GM20431 (cell line): ENCODE results near the gene XRN2.

Experiments
- in situ Hi-C: fragments of 300-500 bp; cut with MseI, MboI; formaldehyde crosslinking; loops from one replicate; pipeline ENCODE4 v1.15.0; 2020; ENCODE audit warnings: low sequenced_read_pairs; ENCODE audit not compliant: unreplicated experiment

Gene XRN2, protein sequence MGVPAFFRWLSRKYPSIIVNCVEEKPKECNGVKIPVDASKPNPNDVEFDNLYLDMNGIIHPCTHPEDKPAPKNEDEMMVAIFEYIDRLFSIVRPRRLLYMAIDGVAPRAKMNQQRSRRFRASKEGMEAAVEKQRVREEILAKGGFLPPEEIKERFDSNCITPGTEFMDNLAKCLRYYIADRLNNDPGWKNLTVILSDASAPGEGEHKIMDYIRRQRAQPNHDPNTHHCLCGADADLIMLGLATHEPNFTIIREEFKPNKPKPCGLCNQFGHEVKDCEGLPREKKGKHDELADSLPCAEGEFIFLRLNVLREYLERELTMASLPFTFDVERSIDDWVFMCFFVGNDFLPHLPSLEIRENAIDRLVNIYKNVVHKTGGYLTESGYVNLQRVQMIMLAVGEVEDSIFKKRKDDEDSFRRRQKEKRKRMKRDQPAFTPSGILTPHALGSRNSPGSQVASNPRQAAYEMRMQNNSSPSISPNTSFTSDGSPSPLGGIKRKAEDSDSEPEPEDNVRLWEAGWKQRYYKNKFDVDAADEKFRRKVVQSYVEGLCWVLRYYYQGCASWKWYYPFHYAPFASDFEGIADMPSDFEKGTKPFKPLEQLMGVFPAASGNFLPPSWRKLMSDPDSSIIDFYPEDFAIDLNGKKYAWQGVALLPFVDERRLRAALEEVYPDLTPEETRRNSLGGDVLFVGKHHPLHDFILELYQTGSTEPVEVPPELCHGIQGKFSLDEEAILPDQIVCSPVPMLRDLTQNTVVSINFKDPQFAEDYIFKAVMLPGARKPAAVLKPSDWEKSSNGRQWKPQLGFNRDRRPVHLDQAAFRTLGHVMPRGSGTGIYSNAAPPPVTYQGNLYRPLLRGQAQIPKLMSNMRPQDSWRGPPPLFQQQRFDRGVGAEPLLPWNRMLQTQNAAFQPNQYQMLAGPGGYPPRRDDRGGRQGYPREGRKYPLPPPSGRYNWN

DNA sequence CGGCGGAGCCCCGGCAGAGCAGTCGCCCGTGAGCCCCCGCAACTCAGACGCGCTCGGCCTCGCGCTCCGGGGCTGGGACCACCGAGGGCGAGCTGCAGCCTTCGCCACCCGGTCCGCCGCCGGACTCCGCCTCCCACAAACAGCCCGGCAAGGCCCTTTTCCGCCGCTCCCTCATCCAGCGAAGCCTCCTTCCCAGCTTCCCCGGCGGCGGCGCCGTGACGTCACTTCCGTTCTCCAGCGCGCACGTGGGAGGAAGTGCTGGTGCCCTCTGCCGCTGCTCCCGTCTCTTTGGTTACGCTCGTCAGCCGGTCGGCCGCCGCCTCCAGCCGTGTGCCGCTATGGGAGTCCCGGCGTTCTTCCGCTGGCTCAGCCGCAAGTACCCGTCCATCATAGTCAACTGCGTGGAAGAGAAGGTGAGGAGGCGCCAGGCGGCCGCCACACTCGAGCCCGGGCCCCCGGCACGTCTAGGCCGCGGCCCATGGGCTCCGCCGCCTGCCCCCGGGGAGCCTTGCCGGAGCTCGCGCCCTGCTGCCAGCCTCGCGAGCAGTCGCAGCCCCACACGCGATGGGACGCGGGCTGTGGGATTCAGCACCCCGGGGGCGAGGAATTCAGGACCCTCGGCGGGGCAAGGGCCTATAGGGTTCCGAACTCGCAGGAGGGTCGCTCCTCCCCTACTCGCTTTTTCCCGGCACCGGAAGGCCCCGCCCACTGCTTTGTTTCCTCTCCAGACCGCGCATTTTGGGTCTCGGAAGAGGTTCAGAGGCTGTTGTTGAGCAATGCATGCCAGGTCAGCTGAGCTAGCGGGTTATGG is at the start of gene XRN2:
XRN2 (plus strand) TSS at position 271 of the 811 bp plus-strand sequence; CDS start at position 339, 68 bp downstream.
- in situ Hi-C loops: no loop called here

DNA sequence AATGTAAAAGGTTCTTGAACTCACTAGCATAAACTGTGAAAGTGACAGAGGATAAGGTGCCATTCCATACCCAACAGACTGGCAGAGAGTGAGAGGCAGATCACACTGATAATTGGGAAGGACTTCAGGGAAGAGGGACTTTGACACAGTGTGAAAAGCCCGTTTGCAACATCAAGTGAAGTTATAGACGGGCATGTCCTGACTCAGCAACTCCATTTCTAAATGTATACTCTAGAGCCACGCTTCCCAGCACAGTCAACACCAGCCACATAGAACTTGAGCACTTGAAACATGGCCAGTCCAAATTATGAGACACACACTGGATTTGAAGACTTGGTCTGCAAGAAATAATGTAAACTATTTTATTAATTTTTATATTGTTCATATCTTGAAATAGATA is 45.9 kb upstream of the XRN2 start:
- in situ Hi-C loops: no loop called here

DNA sequence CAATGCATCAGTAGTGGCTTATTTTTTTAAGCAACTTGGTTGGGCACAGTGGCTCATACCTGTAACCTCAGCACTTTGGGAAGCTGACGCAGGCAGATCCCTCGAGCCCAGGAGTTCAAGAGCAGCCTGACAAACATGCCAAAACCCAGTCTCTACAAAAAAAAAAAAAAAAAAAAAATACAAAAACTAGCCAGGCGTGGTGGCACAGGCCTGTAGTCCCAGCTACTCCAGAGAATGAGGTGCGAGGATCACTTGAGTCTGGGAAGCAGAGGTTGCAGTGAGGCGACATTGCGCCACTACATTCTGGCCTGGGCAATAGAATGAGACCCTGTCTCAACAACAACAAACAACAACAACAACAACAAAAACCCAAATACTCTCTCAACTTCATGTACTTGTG is 44.7 kb upstream of the XRN2 start:
- in situ Hi-C loops: no loop called here

DNA sequence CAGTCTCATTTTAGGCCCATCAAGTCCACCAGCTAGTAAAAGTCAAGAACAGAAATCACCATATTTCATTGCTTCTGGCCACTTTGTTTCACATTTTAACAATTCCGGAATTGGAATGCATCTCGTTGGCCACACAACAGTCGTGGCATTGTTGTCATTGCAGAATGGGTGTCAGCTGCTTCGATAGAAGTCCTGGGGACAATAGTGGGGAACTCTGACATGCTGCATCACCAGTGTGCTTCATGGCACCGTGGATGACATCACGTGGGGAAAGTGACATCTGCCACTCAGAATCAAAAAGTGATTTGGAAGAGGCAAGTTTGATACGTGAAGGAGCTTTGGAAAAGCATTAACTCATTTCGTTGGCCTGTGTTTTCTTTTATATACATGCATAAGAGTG is 43.8 kb upstream of the XRN2 start:
- in situ Hi-C loops: no loop called here

DNA sequence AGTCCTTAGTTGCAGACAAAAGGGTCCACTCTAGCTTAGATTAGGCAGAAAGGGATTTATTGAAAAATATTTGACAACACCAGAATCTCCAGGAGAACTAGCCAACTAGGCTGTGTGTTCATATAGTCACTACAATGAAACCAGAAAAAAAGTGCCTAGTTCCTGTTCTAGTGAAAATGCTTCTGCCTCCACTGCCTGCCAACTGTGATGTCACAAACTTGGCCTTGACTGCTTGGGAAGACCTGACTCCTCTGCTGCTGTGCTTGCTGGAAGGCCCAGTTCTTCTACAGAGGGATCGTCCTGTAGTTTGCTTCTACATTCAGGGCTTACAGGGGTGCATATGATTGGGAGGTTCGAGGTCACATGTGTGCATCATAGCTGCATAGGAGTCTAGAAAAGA is 40.3 kb upstream of the XRN2 start:
- in situ Hi-C loops: no loop called here

DNA sequence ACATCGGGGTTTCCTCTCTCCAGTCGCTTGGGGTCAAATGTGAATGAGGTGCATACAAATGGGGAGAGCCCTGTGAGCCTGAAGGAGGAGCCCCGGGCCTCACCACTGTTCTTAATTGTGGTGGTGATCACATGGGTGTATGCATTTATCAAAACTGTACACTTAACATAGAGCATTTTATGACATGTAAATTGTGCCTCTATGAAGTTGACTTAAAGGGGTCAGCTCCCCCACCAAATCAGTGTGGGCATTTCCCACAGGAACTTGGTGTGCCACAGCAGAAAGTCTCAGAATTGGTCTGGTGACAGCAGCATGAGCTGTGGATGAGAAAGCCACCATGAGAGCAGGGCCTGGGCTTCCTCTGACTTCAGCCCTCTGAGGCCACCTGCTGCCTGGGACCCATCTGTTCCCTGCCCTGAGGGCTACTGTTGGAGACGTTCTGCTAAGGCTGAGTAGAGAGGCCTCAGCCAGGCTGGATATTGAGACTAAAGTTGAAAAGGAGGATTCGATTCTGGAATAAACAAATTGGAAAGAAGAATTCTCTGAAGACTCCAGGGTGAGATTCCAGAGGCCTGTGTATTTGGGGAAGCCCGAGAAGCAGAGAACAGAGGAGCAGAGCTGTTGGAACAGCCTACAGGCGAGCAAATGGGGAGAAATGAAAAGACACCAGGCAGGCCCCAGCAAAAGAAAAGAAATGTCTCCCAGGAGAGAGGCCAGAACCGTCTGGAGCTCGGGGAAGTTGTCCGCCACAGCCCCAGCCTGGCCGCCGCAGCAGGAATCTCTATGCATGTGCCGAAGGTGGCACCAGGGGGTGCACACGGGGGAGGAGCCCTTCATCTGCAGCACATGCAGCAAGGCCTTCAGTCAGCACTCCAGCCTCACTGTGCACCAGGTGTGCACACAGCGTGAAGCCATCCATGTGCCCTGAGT is 37.6 kb upstream of the XRN2 start:
- in situ Hi-C loops: no loop called here

DNA sequence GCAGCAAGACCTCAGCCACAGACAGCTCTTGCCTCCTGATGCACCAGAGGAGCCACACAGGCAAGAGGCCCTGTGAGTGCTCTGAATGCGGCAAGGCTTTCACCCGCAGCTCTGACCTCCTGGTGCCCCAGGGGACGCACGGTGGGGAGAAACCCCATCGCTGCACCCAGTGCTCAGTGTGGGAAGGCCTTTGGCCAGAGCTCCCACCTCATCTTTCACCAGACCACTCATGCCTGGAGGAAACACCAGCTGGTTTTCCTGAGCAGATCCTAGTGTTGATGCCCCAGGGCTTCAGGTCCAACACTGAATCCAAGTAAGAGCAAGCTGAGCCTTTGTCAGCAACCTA is 37.0 kb upstream of the XRN2 start:
- in situ Hi-C loops: no loop called here

DNA sequence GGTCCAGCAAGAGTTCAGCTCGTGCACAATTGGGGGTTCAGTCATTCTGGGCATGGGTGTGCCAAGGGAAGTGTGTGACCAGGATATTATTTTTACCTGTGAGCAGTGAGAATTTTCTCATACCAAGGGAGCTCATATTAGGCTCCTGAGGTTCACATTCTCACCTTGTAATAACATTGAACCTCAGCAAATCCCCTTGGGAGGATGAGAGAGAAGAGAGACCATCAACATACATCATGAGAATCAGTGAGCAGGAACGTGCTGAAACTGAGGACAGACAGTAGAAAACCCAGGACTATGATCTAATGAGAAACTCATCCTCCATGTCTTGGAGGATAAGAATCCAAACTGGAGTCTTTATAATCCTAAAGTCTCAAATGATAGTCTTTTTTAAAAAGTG is 33.4 kb upstream of the XRN2 start:
- in situ Hi-C loops: no loop called here

DNA sequence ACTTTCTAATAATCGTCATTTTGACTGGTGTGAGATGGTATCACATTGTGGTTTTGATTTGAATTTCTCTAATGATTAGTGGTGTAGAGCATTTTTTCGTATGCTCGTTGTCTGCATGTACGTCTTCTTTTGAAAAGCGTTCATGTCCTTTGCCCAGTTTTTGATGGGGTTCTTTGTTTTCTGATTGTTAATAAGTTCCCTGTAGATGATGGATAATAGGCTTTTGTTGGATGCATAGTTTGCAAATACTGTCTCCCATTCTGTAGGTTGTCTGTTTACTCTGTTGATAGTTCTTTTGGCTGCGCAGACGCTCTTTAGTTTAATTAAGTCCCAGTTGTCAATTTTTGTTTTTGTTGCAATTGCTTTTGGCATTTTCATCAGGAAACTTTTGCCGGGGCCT is 32.3 kb upstream of the XRN2 start:
- in situ Hi-C loops: no loop called here

DNA sequence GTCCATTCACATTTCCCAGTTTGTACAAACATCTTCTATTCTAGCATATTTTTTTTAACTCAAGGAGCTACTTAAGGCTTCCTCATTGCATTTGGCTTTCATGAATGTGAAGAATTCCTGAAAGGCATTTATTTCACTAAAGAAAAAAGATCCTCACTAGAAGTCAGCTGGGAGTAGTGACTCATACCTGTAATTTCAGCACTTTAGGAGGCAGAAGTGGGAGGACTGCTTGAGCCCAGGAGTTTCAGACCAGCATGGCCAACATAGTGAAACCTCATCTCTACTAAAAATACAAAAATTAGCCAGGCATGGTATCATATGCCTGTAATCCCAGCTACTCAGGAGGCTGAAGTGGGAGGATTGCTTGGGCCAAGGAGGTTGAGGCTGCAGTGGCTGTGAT is 30.9 kb upstream of the XRN2 start:
- in situ Hi-C loops: no loop called here

DNA sequence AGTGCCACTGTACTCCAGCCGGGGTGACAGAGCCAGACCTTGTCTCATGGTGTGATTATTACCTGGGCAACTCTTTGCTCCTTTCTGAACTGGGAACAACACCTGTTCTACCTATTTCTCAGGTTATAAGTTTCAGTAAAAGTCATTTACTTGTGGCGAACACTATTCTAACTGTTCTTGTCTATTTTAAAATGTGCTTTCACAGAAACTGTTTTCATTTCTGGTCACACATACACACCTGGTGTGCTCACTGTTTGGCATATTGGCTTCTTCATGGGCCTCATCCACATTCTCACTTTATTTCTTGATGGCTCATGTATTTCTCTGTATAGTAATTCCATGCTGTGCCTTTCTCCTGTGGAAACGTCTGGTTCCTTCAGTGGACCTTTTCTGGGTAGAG is 30.5 kb upstream of the XRN2 start:
- in situ Hi-C loops: no loop called here

DNA sequence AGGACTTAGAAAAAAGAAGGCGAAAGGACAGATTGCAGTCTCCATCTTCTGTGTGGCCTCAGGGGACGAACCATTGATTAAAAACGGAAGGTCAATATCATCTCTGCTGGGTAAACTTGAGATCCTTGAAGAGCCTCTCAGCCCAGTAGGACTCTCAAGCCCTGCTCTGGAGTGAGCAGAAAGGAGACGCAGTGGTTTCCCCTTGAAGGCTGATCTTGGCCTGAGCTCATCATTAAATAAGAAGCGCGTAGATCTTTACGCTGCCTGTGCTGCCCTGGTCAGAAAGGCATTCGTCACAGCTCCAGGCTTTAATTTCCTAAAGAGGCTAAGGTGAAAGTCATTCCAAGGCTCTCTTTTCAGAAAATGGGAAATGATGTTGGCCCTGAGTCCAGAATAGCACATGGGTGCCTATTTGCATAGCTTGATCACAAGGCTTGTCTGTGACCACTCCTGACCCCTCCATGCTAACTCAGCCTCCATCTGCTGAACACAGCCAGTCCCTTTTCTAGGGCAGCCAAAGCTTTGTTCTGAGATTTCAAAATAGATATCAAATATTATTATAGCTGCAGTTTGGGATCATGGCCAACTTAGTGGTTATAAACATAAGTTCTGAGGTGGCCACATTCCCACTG is 29.3 kb upstream of the XRN2 start:
- in situ Hi-C loops: no loop called here

DNA sequence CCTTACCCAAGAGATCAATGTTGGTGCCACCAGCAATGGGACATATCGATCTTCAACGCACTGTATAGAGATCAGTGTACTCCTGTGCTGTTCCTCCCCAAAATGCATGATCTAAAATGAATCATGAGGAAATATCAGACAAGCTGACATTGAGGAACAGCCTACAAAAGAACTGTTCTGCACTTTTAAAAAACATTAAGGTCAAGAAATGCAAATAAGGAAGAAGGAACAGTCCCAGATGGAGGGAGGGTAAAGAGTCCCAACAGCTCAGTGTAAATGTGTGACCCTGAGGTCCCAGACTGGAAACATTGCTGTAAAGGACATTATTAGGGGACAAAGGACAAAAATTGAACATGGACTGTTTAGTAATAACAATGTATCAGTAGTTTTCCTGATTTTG is 24.3 kb upstream of the XRN2 start:
- in situ Hi-C loops: no loop called here

DNA sequence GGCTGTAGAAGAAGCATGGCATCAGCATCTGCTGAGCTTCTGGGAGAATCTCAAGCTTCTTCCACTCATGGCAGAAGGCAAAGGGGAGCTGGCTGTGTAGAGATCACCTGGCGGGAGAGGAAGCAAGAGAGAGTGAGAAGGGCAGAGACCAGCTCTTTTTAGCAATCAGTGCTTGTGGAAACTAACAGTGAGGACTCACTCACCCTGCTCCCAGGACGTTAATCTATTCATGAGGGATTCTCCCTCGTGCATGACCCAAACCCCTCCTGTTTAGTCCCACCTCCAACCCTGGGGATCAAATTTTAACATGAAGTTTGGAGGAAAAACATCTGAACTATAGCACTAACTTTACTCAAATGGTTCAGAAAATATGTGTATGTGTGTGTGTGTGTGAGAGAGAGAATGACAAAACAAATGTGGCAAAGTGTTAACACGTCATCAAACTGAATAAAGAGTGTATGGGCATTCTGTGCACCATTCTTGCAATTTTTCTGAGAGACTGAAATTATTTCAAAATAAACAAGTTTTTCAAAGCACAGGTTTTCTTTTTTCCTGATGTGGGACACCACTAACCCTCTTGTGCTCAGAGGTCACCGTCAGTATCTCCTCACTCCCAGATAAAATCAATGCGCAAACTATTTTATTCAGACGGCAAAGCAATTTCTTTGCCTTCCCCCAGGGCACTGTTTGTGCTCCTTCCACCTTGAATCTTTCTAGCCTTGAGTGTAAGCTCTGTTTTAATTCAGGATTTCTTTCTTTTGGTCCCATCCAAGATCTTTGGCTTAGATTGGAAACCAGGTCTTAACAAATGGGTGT is 23.2 kb upstream of the XRN2 start:
- in situ Hi-C loops: no loop called here

DNA sequence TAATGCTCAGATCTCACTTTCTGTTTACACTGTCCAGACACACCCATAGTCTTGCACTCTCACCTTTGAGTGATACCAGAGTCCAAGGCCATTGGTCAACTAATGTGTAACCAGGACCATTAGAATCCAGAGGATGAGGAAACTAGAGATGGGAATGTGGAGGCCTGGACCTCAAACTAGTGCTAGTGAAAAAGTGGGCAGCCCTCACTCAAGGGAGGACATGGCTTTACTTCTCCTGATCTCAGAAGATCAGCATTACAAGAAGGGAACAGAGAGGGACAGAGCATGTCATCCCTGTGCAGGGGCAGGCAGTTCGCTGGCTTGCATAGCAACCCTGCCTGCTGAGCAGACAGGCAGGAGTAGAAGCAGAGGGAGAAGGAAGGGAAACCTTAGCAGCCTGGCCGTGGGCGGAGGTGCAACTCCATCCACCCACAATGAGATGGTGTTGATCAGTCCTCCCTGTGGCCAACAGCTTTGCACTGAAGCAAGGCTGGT is 22.6 kb upstream of the XRN2 start:
- in situ Hi-C loops: no loop called here

DNA sequence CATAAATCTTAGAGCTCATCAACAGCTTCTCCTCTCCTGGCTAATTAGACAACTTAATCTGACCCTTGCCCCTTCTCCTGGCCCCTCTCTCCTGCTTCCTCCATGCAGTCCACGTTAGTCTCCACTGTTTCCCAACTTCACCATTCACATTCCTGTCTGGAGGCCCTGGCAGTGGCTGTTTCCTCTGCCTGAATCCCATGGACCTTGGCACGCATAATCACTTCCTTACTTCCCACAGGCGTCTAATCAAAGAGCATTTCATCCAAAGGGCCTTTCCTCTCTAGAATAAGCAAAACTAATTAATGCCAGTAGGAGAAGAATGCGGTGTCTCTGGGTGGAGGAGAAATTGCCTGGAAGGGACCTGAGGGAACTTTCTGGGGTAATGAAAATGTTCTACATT is 16.4 kb upstream of the XRN2 start:
- in situ Hi-C loops: no loop called here

DNA sequence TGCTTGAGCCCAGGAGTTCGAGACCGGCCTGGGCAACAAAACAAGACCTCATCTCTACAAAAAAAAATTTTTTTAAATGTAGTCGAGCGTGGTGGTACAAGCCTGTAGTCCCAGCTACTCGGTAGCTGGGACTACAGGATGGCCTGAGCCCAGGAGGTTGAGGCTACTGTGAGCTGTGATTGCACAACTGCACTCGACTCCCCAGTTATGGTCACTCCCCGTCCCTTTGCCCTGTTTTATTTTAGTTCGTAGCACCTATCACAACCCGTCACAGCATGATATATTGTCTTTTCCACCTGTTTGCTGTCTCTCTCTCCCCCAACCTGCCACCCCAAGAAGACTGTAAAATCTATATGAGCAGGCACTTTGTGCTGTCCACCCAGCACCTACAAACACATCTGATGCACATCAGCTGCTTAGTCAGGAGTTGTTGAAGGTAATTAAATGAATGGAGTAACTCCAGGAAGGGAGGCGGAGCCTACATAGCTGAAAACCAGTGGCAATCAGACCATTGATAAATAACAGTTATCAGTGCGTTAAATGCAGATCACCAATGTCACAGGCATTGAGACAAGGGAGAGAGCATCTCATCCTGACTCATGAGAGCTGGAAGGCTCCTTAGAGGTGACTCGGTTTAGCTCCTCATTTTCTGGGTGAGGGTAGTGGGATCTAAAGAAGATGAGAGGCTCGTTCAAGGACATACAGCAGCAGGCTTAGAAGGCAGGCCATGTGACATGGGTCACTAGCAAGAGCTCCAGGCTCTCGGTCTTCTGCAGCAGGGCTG is 14.4 kb upstream of the XRN2 start:
- in situ Hi-C loops: no loop called here
